GM18526 (cell line): Measurements from ENCODE around the gene NHERF2.

ENCODE experiments used
- POLR2A ChIP-seq: IDR thresholded peaks from 3 replicates; pipeline ENCODE4 v1.6.1; 2011; ENCODE audit not compliant: insufficient read length; ENCODE audit errors: extremely low read depth

NHERF2 gene

DNA sequence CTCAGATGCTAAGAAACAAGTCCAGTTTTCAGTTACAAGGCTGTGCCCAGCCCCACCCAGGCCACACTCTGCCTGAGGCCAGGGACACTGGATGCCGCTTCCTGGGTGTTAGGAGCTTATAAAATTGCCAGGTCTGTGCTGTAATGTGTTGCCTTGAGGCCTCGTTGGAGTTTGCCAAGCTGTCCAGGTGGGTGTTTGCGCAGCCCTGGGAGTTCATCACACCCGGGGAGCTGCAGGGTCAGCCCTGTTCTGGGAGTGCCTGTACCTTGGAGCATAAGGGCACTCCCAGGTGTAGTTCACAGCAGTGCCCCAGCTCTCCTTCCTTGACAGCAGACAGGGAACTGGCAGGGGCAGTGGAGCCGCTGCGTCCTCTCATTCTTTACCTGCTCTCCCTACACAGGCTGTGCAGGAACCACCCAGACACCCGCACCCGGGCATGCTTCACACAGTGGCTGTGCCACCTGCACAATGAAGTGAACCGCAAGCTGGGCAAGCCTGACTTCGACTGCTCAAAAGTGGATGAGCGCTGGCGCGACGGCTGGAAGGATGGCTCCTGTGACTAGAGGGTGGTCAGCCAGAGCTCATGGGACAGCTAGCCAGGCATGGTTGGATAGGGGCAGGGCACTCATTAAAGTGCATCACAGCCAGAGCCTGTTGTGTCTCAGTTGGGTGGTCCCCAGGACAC lies 41.1 kb upstream of the NHERF2 start:
- TF ChIP-seq POLR2A = no peak

DNA sequence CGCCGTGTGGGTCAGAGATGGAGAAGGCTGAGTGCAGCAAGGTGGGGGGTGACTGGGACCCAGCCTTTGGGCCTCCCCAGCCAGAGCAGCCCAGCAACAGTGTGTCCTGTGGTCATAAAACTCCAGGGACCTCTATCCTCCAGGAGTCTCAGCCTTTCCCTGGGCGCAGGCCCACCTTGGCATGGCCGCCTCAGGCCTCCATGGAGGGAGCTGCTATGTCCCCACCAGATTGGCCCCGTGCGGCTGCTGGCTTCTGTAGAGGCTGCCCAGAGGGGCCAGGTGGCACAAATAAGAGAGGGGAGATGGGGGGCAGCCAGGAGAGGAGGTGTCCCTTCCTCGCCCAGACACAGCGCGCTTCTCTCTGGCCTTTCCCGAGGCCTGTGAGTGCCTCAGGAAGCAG lies 39.5 kb upstream of the NHERF2 start:
- TF ChIP-seq POLR2A = no peak

- no peak for TF ChIP-seq POLR2A
Observed at GRCh38 chr16:1989209-1990100, 37.2 kb upstream of the NHERF2 start, which contains the start of gene SYNGR3. TSS of gene SYNGR3 (plus strand) at chr16:1989970. CDS start at chr16:1990103, 133 bp downstream.

DNA sequence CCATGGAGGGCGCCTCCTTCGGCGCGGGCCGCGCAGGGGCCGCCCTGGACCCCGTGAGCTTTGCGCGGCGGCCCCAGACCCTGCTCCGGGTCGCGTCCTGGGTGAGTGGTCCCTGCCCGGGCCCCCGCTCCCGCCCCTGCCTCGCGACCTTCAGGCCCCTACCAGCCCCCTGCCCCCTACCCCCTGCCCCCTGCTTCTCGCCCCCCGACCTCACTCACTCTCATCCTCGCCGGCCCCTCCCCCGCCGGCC lies 36.7 kb upstream of the NHERF2 start:
- TF ChIP-seq POLR2A = no peak

DNA sequence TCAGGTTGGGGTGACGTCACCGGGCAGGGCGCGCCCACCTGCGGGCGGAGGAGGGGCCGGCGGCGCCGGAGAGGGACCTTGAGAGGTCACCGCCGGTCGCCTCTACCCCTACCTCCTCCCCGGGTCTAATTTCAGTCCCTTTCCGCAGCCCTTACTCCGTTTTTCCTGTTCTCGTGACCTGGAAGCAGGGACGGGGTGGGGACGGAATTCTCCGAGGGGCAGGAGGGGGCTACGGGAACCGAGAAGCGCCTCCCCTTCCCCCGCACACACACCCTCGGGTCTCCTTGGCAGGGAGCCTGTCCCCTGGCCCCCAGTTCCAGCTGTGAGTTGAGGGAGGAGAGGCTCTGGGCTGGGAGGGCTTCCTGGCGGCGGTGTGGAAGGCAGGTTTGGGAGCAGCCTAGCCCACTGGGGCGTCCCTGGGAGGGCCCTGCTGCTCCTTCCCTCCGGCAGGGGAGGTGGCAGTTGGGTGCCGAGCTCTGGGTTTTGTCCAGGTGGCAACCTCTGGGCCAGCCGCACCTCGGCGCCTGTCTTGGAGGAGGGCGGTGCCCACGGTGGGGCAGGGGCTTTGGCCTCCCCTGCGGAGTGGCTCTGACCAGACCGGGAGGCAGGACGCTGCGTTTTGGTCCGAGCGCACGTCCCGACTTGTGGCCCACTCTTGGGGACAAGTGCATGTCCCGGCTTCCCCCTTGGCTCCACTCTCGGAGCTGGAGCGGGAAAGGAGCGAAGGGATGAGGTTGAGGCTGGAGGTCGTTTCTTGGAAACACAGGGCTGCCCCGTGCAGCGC lies 36.2 kb upstream of the NHERF2 start:
- no peak for TF ChIP-seq POLR2A

GRCh38 chr16:1991135-1991551 lies 35.6 kb upstream of the NHERF2 start:
- peak; percentile 51 for TF ChIP-seq POLR2A

- no peak for TF ChIP-seq POLR2A
Observed at GRCh38 chr16:1991588-1991947, 35.1 kb upstream of the NHERF2 start.

- TF ChIP-seq POLR2A = peak; percentile 68
Observed at GRCh38 chr16:1991948-1992703, 34.6 kb upstream of the NHERF2 start.

DNA sequence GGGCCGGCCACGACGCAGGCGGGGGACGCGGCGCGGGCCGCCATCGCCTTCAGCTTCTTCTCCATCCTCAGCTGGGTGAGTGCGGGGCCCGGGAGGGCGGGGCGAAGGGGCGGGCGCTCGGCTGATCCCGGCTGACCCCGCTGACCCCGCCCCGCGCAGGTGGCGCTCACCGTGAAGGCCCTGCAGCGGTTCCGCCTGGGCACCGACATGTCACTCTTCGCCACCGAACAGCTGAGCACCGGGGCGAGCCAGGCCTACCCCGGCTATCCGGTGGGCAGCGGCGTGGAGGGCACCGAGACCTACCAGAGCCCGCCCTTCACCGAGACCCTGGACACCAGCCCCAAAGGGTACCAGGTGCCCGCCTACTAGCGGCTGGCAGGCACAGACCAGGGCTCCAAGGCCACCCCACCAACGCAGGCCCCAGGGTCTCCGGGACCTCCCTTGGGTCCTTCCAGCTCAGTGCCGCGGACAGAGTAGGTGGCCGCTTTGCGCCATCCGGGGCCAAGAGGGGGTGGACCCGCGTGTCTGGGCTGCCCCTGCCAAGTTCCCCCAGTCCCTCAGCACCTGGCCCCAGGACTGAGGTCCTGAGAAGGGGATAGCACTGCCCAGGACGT lies 33.9 kb upstream of the NHERF2 start:
- no peak for TF ChIP-seq POLR2A

GRCh38 chr16:1993731-1994131 lies 33.0 kb upstream of the NHERF2 start:
- no peak for TF ChIP-seq POLR2A

DNA sequence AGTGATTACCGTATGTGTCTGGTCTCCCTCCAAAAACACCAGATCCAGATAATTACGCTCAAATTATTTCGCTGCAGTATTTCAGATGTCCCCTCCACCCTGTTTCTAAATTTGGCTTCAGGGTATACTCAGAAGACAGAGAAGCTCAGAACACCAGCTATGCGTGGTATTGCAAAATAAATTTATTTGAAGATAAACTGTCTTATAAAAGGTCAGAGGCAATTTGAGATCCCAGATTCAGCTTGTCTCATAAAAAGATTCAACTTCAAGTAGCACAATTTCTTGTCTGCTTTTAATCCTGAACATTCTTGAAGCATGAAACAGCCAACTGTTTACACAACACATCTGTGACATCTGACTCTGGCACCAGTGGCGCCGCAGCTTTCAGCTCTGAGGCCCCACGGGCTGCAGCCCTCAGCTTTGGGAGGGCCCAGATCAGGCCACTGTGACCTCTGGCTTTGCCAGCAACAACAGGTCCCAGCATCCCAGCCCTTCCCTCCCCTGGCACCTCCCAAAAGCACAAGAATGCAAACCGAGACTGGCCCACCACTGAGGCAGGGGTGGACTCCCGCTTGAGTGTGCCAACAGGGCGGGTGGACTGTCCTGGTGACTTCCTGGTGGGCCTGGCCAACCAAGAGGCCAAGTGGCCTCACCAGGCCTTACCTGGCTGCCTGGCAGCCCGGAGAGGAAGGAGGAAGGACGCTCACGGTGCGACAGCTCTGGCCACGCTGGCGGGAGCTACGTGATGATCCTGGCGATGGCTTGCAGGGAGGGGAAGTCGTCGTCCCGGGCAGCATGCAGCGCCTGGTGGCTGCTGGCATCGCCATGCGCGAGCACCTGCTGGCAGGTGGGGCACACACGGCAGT lies 29.0 kb upstream of the NHERF2 start:
- TF ChIP-seq POLR2A = no peak

DNA sequence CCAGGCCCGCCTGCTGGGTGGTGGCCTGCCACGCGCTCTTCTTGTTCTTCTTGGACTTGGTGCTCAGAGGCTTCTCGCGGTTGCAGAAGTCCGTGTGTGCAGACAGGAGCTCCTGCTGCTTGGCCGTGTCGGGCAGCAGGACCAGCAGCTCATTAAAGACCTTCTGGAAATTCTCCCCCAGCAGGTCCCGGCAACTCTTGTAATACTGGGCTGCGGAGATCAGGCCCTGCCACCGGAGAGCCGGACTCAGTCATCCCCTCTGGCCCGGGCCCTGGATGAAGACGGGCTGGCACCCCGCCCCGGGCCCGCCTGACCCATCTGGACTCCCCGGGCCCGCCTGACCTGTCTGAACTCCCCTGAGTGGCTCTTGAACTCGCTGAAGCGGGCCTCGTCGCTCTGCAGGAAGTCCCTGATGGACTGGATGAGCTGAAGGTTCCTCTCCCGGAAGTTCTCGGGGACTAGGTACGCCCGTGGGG lies 28.3 kb upstream of the NHERF2 start:
- TF ChIP-seq POLR2A = no peak

- no peak for TF ChIP-seq POLR2A
Observed at GRCh38 chr16:1998852-1999801, 27.6 kb upstream of the NHERF2 start.
